NT2/D1 (cell line): ENCODE results near the gene BTBD10.

Experiments used
- SUZ12 ChIP-seq: IDR thresholded peaks from 2 replicates; pipeline ENCODE4 v1.6.1; 2011; ENCODE audit not compliant: insufficient read length, insufficient read depth; ENCODE audit errors: extremely low read depth
- YY1 ChIP-seq: IDR thresholded peaks from 2 replicates; pipeline ENCODE4 v1.6.1; 2011; ENCODE audit not compliant: insufficient read length, insufficient read depth
- ZNF274 ChIP-seq: IDR thresholded peaks from 2 replicates; pipeline ENCODE4 v1.6.1; 2011; ENCODE audit warnings: mild to moderate bottlenecking, low read depth, low read length

- TF ChIP-seq SUZ12 (no peak), YY1 (no peak), ZNF274 (no peak)
Observed at GRCh38 chr11:13347901-13348300, 115.1 kb downstream of the BTBD10 start.
